ENCODE data around the gene MDGA2.
"Not testable (repeated sequence)": the region's sequence is repeated elsewhere in the genome, so short reads cannot be mapped to it uniquely, and the experiment has no call there.

MDGA2 gene

DNA sequence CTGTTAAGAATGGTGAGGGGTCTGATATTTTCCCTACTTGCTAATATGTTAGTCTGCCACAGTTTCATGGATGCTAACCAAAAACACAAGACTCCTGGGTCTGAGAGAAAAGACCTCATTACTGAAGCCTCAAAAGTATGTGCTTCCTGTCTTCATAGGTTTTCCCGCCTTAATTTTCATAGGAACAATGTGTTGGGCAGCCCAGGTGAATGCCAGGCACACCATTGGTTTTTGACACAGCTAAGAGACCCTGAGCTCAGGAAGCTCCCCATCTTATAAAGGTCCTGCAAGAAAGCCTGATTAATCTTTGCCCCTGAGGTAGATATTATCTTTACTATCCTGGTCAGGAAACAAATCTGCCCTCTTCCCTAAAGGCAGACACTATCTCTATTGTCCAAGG, 464.1 kb downstream of the MDGA2 start:
- no peak for DNase-seq

DNA sequence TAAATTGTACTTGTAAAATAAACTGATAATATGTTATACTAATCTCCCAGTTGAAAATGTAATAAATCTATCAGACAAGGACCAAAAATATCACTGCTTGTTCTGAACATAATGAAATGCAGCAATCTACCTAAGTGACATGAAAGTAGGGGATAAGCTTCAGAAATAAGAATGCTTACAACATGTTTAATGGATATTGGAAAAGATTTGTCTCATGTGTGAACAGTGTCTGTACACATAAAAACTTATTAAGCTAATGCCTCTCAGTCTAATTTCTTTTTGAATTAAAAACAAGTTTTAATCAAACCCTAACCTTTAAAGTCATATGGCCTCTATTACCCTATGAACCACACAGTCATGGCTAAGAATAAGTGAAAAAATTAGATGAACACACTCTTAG, 465.3 kb downstream of the MDGA2 start:
- no peak for DNase-seq

DNA sequence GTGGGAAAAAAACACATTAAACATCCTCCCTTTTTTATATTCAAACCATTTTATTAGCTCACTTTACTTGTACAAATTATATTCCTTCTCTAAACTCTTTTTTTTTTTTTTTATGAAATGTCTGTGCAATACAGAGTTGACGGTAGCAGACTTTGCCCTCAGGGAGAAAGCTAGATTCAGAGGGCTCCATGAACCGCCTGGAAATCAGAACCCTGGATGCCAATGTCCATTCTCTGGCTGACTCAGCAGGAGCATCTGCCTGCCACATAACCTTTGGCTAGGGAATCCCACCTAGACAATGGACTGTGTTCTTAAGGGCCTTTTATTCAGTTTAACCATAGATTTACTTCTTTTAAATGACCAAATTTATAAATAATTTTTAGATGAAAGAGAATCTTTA, 467.0 kb downstream of the MDGA2 start:
- no peak for DNase-seq

DNA sequence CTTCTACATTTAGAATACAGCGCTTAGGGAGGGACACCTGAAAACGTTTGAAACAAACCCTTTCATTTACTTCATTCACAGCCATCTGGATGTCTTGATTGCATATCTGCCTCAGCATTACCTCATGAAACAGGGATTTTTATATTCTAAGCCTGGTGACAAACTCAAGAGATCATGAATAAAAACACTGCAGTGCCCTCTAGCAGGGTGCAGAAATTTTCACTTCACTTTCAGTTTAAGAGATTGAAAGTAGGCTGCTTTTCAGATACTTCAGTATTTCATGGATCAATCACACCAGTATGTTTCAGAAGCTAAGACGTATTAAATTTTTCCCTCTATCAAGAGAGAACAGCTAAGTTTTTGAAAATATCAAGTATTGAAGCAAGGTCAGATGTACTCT, 467.8 kb downstream of the MDGA2 start:
- no peak for DNase-seq

DNA sequence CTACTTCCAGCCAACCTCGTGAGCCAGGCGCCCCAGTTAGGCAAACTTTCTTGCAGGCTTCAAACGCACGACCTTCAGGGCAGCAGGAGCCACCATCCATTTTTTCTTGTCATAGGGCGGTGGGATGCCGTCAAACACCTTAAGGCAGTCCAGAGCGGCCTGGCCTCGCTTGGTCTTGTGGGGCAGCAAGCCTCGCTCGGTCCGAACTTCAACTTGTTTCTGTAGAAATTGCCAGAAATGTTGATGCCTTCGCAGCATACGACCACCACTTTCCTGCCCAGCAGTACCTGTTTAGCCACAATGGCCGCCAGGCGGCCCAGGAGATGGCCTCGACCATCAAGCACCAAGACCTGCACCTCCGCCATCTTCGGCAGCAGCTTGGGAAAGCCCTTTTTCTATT, 474.7 kb downstream of the MDGA2 start:
- no peak for DNase-seq

DNA sequence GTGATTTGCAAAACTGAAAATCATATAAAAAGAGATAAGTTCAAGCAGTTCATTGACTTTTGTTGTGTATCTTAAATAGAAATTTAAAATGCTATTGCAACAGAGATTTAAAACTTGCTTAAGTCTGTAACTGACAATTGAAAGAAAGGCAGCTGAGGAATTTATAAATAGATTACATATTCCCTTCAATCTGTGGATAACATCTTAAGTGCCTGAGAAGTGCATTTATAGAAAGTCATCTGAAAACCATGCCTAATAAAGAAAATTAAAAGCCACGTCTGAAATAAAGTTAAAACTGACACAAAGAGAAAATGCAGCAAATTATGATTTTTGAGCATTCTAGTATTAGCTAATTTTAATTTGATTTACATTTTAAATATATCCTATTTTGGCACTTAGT, 479.8 kb downstream of the MDGA2 start:
- DNase-seq, result no peak

DNA sequence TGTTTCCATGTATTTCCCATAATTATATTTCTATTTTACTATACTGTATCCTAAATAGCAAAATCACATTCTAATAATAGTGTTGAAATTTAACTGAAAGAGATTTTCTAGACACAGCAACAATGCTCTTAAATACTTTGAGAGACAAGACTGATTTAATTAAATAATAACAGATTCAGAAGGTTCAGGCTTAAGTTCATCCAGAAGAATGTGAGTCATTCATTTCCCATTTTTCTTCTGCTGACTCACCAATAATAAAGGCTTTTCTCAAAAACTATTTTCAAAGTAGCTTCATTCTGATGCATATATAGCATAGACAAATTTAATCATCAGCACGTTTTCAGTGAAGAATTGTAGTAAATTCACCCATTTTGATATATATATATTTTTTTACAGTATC, 481.4 kb downstream of the MDGA2 start:
- DNase-seq, result no peak

DNA sequence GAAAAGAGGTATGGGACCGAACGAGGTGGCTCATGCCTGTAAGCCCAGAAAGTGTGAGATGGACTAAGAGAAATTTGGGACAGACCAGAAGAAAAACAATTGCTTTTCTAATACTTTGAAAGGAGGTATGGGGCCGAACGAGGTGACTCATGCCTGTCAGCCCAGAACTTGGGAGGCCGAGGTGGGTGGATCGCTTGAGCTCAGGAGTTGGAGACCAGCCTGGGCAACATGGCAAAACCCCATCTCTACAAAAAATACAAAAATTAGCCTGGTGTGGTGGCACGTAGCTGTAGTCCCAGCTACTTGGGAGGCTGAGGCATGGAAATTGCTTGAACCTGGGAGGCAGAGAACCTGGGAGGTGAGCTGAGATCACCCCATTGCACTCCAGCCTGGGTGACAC, 483.2 kb downstream of the MDGA2 start:
- DNase-seq, result not testable (repeated sequence)

DNA sequence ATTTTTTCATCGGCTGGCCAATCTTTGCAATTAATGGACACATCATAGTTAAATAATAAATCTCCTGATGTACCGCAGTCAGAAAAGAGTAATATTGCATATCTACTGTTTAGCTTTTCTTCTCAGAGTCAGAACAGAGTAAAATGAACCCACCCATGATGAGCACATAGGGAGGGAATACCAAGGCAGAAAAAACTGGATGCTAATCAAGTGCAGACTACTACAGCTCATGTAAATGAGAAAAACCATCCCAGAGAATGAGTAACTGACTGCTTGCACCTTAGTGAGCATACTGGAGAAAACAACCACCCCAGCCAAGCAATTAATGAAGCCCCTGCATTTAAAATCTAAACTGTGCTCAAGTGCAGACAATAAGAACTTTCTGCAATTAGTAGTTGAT, 483.7 kb downstream of the MDGA2 start:
- DNase-seq, result no peak

DNA sequence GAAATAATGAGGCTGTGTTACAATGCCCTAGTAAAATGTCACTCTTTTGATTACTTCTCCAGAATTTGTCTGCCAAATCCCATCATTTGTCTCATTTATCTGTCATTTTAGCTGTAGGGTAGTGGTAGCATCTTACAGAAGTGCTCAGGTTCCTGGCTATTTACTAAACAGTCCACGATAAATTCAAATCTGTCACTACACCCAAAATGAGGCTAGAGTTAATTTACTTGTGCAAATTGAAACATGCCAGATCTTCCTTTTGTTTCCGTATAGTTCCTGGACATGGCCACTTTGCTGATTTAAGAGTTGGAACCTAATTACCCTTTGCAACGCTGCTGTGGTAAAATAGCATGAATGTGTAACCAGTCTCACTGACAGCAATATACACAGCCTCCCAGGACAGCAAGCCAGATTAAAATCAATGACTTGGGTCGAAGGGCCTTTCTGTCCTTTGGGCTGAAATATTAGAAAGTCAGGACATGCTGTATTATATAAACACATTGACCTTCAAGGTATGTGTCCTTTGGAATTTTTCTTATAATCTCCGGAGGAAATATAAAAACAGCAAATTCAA, 485.4 kb downstream of the MDGA2 start:
- DNase-seq, result no peak

DNA sequence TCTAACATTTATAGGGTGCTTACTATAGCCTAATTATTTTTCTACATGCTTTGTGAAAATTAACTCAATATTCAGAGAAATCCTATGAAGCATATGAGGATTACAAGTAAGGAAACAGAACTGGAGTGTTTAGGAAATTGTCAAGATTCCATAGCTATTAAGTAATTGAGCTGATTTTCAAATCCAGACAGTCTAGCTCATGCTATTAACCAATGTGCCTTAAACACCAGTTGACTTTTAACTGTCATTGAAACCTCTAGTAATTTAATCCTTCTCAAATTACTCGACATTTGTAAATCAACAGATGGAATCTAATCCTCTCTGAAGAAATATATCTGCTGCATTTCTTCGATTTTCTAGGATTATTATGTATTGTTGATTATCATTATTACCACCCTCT, 488.9 kb downstream of the MDGA2 start:
- DNase-seq, result no peak

DNA sequence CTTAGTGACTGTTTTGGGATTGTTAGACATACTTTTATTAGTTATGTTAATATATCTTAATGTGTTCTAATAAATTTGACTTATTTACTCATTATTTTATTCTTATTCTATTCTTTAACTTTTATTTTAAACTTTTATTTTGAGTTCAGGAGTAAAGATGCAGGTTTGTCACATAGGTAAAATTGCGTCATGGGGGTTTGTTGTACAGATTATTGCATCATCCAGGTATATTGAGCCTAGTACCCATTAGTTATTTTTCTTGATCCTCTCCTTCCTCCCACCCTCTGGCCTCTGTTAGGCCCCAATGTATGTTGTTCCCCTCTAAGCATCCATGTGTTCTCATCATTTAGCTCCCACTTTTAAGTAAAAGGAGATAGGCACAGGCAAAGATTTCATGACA, 495.5 kb downstream of the MDGA2 start:
- no peak for DNase-seq

DNA sequence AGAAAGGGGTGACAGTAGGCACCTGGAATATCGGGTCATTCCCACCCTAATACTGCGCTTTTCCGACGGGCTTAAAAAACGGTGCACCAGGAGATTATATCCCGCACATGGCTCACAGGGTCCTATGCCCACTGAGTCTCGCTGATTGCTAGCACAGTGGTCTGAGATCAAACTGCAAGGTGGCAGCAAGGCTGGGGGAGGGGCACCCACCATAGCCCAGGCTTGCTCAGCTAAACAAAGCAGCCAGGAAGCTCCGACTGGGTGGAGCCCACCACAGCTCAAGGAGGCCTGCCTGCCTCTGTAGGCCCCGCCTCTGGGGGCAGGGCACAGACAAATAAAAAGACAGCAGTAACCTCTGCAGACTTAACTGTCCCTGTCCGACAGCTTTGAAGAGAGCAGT, 503.5 kb downstream of the MDGA2 start:
- DNase-seq, result not testable (repeated sequence)

DNA sequence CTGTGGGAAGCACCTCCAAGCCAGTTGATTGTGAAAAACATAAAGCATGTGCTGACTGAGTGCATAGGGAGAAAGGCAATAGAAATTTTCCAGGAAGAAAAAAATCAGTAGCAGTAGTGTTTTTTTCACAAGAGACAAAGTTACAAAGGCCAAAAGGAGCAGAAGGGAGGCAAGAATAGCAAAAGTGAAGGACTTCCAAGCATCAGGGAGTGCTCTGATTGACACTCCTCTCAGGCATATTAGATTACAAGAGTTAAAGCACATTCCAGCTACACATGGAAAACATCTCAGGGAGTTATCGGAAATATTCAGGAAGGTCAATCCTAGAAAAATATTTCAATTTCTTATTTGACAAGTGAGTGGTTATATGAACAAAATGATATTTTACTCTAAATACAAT, 508.0 kb downstream of the MDGA2 start:
- DNase-seq, result no peak

DNA sequence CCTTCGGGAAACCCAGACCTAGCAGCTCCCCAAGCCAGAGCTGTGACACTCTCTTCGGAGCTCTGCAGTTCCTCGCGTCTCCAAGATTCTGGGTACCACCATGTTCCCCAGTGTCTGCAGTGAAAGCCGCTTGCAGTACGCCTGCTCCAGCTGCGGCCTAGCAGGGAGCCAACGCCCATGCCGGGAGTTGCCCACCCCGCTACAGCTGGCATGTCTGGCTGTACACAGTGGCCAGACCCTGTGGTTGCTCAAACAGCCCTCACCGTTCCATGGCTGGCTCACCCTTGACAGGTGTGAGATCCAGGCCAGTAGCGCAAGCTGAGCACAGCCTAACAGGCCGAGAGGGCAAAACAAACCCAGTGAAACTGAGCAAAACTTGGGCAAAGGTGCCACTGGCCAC, 520.0 kb downstream of the MDGA2 start:
- DNase-seq, result no peak

DNA sequence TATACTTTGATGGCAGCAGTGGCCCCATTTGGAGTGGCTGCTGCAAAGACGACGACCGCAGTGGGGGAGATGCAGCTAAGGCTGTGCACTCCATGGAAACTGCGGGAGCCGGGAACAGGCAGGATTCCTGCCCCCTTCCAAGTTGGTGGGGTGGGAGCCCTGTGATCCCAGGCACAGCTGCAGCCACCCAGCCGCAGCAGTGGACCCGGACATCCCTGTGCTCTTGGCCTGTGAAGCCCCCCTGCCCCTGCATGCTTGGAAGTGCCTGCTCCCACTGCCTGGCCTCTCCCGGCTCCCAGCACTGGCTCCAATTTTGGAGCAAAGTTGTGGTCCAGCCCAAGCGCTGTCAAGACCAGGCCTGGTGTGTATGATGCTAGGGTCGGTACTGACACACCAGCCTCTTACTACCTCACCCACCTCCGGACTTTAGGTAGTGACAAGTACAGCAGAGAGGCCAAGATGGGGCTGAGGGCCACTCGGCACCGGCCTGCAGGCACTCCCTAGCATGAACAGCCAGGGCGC, 521.1 kb downstream of the MDGA2 start:
- DNase-seq, result no peak

DNA sequence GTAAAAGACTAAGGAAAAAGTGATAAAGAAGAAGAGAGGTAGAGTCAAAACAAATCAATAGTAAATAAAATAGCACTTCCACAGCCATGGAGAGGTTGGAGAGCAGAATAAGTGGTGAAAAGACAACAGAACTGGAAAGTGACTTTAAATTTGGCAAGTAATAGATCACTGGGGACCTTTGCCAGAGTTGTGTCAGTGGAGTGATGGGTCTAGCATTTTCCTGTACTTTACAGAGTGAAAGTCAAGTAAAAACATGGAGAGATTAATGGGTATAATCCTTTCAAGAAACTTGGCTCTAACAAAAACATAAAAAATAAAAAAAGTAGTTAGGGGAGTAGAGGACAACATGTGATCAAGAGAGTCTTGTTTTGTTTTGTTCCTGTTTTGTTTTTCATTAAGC, 521.7 kb downstream of the MDGA2 start:
- DNase-seq, result no peak

DNA sequence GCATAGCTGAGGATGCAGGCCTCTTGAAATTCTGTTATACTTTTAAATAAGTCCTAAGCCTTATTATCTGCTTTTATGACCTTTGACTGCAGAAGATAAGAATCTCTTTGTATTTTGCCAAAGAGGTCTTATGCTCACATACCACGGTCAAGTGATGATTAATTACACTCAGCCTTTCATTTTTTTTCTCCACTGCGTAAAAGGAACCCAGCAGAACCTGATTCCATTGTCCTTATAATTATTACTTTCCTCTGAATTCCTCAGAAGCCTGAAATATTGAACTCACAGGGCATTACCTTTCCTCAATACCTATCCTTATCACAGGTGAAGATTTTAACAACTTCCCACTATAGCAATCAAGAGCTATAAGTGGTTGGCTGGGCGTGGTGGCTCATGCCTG, 525.1 kb downstream of the MDGA2 start:
- DNase-seq, result no peak

DNA sequence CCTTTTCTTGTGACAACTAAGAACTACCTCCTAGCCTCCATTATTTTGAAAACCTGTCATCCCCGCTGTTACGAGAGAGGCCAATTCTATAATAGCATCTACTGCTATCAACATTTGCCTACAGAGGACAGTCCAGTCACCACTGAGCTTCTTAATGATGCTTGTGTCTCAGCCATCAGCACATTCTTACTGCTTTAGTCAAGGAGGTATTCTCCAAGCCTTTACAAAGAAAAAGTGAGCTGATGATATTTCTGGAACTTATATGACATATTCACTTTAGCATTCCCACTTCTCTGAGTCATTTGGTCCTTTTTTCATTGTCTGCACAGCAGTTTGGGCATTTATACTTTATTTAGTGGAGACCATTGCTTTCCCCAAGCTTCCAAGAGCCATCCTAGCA, 526.1 kb downstream of the MDGA2 start:
- DNase-seq, result no peak

DNA sequence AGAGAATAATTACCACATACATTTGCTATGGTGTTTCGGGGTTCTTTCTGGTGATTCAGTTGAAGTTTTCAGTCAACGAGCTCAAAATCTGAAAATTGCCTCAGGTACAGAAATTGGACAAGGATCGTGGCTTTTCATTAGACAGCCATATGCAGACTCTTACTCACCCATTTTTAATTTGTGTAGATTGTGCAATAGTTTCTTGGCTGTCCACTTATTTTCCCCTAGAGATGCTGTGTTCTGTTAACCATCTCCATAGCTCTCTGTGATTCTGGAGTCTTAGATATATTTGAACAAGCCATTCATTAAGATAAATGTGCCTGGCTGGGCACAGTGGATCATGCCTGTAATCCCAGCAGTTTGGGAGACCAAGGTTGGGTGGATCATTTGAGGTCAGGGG, 526.7 kb downstream of the MDGA2 start:
- DNase-seq, result no peak

DNA sequence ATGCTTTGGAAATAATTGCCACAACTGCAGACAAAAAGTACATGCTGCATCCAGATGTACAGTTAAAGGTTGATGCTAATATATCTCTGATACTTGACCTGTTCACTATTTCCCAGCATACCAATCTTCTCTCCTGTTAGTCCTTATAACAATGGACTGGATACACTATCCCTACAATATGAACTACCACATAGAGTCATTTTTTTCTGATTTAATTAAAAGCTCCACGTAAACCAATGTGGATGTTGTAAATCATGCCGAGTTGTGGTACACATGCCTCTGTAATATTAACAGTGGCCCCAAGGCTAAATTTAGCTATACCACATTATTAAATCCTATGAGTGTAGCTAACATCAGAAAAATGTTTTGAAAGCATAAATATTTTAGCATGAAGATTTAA, 554.8 kb downstream of the MDGA2 start:
- no peak for DNase-seq

DNA sequence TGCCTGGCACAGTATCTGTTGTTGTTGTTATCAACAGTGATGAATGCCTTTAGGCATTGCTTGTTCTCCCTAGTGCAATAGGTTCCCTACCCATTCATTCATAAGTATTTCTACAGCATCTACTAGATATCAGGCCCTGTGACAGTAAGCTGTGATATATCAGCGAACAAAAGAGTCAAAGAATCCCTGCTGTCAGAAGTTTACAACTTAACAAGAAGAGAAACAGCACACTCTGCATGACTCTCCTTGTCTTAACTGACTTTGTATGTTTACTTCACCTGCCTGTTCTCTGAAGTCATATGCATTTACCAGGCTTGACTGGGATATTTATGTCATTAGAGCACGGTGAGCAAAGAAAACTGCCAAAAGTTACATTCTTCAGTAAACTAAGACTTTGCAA, 571.6 kb downstream of the MDGA2 start:
- no peak for DNase-seq

DNA sequence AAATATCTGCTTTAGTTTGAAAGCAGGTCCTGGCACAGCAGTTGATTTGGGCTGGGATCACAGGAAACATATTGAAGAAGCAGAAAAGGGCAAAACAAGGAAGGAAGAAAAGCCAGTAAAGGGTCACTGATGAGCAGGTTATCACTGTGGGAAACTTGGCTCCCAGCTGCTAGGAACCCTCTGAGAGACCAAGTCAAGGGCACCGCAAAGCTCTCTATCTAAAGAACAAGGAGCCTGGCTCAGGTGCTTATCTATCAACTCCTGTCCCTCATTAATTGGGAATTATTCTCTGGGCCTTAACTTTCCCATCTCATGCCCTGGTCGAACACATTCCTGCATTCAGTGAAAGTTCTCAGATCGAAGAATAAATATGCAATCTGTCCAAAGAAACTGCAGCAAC, 572.9 kb downstream of the MDGA2 start:
- DNase-seq, result no peak

DNA sequence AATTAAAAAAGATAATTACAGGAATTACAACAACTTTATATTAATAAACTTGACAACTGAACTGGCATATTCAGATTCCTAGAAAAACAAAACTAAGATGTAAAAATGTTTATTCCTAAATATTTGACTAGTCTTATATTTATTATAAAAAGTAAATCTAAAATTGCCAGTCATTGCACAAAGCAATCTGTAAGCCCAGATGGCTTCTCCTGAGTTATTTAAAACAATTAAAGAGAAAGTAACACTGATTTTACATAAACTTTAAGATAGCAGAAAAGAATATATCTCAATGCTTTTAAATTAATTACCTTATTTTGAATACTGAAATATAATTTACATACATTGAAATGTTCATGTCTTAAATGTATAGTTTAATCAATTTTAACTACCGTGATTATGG, 589.7 kb downstream of the MDGA2 start:
- no peak for DNase-seq

DNA sequence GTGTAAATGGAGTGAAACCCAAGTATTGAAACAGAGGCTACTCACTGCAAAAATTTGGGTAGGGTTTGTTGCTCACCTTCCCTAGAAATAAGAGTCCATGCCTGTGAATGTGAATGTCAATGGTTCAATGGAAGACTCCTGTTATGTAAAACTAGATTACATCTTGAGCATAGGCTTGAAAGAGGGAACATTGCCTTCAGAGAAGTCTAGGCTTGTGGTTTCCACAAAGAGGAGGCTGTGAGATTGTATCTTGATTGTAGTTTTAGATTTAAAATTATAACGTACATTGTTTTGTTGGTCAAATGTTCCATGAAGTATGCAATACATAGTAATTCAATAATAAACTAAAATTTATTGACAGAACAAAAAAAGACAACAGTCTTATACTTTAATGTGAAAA, 610.1 kb downstream of the MDGA2 start:
- no peak for DNase-seq

DNA sequence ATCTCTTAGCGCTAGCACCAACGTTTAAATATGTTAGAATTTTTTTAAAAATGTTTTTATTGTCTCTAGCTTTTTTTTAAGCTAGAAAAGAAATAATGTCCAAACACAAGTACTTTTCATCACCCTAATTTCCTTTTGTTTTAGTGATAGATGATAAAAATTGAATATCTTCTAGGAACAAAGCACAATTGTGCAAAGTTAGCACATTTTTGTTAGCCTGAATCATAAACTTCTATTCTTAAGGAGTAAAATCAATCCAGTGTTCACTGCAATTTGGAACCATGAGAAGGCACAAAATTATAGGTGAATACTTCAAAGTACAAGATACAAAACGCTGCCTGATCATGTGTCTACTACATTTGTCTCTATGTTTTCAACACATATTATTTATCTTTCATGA, 615.4 kb downstream of the MDGA2 start:
- DNase-seq, result no peak
